NCI-H146 treated with DMSO at 0.1 percent for 48 hours (cell line): ENCODE measurements around the gene LENG1.
A peak's percentile ranks its signal among the peaks of the same experiment; 100 is the strongest.

Source experiments
- DNase-seq: peaks from one replicate; lab custom pipeline; 2025; ENCODE audit not compliant: unreplicated experiment; lab: John Stamatoyannopoulos, UW

LENG1 gene

DNA sequence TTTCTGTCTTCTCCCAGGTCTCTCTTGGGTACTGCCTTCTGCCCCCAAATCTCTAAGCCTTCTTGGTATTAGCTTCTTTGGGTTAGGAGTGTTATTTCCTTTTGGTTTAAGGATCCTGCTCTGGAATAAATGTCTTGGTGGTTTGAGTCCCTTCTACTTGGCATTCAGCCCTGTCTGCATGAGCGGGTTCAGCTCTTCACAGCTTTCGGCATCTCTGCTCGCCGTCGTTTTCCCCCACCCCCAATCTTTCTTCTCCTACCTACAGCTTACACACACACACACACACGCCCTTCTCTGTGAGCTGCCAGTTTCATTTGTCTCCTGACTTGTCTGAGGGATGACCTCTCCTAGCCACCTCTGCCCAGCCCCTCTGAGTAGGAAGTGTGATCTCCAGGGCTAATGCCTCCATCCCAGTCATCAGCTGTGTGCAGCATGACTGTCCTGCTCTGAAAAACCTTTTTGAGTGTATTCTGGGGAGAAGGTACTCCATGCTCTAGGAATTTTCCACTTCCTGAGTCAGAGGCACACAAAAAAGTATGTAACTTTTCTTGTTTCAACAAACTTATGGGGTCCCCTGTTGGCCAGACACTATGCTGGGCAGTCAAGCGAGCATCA lies 17.2 kb downstream of the LENG1 start:
- no peak for DNase-seq

DNA sequence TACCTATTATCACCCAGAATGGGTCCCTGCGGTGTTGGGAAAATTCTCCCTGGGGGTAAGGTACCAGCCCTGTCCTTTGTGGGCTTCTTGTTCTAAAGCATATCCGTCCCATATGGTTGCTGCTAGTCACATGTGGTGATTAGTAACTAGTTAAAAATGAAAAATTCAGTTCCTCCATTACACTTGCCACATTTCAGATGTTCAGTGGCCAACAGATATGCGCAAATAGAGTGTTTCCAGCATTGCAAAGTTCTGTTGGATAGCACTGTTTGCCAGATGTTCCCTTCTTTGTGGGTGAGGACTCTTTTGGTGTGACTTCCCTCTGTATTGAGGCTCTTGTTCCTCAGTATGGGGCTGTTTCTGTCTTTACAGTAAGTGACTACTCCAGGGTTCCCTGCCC lies 18.2 kb downstream of the LENG1 start:
- no peak for DNase-seq

DNA sequence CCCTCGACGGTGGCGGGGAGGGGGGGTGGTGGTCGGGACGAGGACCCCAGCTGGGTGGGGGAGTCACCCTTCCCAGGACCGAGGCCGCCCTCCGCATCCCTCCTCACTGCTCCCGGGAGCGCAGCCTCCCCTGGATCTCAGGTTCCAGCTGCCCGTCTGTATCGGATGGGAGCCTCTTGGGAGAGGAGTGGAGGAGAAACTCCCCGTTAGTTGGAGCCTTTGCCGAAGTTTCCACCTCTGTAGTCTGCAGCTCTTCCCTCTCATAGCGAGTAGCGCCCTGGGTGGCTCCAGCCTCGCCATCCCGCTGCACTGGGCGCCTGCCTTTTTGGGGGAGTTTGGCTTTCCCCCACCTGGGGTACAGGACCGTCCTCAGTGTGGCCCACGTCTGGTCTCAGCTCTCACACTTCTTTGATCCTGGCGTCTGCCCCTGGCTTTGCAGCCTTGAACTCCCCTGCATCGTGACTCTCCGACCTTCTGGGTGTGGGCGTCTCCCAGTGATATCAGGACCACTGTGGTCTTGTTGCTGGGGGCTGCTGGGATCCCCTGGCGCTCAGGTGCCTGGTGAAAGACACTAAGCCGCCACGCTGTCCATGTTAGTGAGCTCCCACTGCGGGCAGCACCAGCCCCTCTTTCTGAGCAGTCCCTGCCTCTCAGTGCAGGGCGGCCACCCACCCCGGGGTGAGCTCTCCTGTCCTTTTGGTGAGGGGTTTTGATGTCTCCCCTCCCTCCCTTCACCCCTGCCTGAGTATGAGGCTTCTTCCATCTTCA lies 20.8 kb downstream of the LENG1 start:
- no peak for DNase-seq

DNA sequence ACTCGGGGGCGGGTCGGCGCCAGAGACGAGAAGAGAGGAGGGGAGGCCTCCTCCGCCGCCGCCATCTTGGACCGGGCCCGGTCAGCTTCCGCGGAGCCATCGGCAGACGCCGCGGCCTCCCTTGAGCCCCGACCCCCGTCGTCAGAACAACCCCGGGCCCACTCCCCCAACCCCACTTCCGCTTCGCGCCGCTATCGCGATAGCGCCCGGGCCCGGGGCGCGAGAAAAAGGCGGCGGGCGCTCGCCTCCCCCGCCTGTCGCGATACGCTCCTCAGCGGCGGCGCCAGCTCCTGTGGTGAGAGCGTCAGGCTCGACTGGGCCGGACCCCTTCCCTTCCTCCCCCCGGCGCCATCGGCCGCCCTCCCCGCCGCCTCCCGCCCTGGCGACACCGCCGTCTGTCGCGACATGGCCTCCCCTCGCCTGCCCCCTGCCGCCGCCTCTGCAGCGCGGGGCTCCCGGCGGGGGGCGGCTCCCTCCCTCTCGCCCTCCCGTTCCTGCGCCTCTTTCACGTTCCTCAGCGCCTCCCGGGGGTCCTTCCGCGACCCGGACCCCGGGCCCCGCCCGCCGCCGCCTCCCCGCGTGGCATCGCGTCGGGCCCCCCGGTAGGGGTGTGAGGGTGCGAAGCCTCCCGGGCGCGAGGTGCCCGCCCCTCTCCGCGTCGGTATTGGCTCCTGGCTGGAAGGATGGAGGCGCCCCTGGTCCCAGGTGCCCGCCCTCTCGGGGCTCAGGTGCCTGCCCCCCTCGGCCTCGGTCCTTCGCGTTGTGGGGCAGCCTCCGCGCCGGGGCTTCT lies 21.6 kb downstream of the LENG1 start, which contains the start of gene CNOT3:
Gene CNOT3, plus strand, starts transcription at position 64 of the 790 bp plus-strand sequence. CDS start 5,217 bp downstream, outside the sequence.
- DNase-seq = no peak

DNA sequence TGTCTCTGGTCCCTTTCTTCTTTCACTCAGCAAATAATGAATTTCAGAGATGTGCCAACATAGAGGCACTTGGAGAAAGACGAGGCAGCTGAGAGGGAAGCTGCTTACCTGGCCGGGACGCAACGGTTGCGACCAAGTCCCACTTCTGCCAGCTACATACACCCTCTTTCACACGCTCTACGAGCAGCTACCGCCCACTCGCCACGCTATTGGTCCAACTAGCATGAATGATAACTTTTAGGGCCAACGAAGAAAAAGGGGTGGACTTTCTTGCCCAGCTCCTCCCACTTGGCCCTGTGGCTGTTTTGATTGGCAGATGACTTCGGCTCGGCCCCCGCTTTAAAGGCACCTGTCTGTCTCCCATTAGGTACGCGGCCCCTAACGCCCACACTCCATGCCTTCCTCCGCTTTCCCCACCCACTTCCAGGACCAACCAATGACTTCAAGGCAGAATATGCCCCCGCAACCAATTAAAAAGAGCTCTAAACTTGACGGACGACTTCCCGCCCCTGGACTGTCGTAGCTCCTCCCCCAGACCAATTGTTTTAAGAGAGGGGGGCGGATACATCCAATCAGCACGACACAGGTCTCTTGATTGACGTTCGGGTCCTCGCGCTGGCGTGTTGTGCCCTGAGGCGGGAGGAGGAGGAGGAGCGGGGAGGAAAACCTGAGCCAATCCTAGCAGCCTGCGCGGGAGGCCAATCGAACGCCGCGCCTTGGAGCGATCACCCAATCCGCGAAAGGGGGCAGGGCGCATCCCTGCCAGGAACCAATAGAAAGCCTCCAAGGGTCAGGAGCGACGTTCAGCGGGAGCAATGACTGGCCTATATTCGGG lies 22.4 kb downstream of the LENG1 start:
- DNase-seq = peak; percentile 100

DNA sequence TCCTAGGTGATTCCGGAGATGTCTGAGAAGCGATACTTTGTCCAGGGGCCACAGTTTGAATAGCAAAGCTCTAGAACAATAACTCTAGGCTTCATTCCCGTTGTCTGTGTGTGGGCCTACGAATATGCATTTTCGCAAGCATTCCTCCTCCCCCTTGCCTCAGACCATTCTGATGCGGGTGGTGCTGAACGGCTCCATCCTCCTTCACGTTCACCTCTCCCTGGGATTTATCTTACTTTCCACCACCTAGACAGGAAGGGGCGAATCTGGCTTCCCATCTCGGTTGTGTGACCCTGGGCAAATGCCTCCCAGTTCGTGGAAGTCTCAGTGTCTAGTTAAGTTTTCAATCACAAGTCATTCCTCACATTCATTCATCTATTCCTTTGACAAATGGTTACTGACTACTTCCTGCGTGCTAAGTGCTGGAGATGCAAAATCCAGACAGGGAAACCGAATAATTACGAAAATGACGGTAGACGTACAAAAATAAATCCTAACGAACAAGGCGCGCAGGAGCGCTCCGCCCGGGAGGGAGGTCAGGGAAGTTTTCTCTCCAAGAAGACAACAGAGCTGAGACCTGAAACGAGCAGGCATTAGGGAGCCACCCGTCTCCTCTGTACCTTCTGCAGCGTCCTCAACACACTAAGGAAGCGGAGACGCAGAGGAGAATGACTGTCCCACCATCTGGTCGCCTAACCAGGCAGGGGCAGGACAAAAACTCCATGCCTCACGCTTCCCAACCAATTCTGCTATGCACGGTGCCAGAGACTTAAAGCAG lies 23.2 kb downstream of the LENG1 start:
- peak; percentile 29 for DNase-seq

DNA sequence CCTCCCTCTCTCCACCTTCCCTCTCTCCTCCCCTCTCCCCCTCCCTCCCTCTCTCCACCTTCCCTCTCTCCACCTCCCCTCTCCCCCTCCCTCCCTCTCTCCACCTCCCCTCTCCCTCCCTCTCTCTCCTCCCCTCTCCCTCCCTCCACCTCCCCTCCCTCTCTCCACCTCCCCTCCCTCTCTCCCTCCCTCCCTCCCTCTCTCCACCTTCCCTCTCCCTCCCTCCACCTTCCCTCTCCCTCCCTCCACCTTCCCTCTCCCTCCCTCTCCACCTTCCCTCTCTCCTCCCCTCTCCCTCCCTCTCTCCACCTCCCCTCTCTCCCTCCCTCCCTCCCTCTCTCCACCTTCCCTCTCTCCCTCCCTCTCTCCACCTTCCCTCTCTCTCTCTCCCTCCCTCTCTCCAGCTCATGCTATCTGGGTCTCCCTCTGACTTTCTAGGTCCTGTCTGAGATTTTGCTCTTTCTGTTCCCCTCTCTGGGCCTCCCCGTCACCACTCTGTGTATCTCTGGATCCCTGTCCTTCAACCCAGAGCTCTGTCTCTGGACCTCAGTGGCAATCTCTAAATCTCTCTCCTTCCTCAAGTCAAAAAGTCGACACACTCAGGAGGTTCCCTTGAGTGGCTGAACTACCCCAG lies 25.4 kb downstream of the LENG1 start:
- DNase-seq = no peak

DNA sequence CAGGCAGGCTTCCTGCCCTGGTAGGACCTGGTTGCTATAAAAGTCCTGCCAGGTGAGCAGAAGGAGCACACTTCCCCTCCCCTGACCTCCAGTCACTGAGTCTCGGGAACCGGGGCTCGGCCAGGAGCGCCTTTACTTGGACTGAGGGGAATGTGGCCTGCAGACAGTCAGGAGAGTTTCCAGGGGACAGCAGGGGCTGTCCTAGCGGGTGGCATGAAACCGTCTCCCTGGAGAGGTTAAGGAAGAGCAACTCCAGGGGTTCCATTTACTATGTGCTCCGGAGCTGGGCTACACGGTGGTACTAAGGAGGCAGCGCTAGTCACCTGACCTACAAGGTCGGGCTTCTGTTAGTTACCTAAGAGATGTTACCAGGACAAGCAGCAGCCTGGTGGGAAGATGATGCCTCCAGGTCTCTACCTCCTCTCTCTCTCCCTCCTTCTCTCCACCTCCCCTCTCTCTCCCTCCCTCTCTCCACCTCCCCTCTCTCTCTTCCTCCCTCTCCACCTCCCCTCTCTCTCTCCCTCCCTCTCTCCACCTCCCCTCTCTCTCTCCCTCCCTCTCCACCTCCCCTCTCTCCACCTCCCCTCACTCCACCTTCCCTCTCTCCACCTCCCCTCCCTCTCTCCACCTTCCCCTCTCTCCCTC lies 26.1 kb downstream of the LENG1 start:
- DNase-seq = peak; percentile 47

DNA sequence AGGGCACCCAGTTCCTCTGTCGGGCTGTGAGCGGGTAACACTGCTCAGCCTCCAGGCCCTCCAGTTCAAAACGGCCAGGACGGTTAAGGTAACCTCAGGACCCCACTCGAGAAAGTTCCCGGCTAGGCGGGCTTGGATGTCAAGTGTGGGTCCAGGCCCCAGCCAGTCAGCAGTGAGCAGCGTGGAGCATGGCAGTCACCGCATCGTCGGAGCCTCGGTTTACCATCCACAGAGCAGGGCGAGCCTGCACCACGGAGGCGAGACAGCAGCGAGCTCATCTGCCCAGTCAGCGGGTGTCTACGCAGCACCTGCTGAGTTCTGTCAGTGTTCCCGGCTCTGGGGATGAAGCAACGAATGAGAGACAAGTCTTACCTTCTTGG lies 29.9 kb downstream of the LENG1 start:
- DNase-seq = no peak

DNA sequence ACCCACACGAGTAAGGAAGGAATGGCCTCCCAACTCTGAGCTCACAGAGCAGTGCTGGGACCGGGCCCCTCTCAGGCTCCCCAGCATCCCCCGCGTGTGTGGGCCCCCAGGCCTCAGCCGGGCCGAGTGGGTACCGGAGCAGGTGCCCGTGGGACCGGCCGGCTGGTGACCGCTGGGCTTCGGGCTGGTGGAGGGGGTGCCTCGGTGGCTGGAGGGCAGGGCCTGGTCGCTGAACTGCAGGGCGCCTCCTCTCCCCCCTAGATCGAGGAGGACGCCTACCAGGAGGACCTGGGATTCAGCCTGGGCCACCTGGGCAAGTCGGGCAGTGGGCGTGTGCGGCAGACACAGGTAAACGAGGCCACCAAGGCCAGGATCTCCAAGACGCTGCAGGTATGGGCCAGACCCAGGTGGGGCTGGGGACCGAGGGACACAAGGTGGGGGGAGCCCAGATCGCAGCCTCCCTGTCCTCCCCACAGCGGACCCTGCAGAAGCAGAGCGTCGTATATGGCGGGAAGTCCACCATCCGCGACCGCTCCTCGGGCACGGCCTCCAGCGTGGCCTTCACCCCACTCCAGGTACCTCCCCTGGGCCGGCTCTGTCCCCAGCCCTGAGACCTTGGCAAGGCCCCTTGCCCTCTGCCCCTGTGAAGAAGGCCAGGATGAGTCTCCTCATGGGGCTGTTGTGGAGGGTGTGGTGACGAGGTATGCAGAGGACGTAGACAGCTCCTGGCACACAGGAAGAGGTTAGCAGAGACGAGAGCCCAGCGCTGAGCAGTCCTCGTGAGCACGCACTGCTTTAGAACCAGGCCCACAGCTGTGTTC lies 30.5 kb downstream of the LENG1 start:
- no peak for DNase-seq

DNA sequence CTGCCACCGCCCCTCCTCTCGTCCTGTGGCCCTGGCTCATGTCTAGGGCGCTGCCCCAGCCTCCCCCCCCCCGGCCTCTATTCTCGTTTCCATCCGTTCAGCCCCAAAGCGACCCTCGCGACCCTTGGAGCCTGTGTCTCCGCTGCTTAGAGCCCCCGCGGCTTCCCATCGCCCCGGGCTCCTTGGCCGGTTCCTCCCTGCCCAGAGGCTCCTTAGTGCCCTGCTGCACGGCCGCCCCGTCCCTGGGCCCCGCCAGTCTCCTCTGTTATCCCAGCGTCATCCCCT lies 31.1 kb downstream of the LENG1 start:
- DNase-seq = no peak

DNA sequence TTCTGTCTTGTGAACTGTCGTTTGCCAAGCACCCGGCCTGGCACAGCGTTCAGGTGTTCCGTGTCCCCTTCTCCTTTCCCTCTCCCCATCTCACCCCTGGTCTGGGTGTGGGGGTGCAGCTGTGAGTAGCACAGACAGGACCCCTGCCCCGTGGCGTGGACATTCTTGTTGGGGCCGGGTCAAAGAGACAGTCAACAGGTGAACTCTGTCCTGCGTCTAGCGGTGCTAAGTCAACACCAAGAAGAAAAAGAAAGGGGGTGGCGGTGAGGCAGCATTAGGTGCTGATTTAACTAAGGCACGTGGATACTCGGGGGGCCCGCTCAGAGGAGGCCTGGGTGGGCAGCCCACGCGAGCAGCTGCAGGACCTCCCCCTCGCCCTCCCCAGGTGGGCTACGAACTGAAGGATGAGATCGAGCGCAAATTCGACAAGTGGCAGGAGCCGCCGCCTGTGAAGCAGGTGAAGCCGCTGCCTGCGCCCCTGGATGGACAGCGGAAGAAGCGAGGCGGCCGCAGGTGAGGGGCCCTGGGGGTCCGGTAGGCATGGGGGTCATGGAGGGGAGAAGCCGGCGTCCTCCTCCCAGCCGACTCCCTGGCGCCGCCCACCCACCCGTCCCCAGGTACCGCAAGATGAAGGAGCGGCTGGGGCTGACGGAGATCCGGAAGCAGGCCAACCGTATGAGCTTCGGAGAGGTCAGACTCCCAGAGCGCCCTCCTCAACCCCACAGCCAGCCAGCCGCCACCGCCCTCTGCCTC lies 31.7 kb downstream of the LENG1 start:
- no peak for DNase-seq

DNA sequence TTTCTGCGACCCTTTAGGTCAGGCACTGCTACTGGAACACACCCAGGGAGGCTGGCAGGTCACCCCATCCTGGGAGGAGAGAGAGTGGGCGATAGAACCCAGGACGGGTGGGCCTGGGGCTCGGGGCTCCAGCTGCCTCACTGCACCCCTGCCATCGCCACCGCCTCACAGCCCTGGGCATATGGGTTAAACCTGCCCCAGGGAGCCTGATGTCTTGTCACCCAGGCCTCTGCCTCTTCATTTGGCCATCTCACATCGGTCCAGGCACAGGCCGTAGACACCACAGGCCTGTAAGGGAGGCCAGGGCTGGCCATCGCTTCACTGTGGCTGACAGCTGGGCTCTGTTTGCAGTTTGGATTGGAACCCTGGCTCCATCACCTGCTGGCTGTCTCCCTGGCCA lies 33.8 kb downstream of the LENG1 start:
- no peak for DNase-seq

DNA sequence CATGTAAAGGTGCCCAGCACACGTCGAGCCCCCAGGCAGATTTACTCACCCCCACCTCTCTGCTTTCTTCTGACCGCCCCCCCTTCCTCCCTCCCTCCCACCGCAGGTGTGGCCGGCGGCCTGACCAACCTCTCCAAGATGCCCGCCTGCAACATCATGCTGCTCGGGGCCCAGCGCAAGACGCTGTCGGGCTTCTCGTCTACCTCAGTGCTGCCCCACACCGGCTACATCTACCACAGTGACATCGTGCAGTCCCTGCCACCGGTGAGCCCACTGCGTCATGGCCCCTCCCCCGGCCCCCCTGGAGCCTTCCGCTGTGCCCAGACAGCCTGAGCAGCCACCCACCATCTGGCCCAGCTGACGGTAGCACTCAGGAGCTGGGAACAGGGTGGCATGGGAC lies 35.1 kb downstream of the LENG1 start:
- no peak for DNase-seq

DNA sequence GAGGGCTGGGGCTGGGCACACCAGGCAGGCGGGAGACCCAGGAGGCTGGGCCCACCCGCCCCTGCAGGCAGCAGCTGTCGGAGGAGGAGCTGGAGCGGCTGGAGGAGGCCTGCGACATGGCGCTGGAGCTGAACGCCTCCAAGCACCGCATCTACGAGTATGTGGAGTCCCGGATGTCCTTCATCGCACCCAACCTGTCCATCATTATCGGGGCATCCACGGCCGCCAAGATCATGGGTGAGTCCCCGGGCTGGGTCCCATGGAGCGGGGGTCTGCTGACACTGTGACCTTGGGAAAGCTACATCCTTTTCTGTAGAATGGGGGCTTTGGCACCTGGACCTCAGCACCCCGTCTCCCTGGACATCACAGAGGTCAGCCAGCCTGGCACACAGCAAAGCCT lies 35.8 kb downstream of the LENG1 start:
- no peak for DNase-seq

DNA sequence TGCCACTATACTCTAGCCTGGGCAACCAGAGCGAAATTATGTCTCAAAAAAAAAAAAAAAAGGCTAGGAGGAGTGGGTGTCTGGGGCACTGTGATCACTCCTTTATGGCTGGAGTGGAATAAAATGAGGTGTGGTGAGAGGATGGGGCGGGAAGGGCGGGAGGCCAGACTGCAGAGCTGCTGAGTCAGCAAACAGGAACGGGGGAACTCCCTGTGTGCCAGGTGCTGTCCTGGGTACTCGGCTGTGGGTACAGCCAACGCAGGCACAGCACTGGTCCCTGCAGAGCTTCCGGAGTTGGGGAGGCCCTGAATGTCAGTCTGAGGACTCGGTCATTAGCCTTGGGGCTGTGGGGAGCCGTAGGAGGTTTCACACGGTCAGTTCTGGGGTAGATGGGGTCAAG lies 38.3 kb downstream of the LENG1 start:
- DNase-seq = no peak

DNA sequence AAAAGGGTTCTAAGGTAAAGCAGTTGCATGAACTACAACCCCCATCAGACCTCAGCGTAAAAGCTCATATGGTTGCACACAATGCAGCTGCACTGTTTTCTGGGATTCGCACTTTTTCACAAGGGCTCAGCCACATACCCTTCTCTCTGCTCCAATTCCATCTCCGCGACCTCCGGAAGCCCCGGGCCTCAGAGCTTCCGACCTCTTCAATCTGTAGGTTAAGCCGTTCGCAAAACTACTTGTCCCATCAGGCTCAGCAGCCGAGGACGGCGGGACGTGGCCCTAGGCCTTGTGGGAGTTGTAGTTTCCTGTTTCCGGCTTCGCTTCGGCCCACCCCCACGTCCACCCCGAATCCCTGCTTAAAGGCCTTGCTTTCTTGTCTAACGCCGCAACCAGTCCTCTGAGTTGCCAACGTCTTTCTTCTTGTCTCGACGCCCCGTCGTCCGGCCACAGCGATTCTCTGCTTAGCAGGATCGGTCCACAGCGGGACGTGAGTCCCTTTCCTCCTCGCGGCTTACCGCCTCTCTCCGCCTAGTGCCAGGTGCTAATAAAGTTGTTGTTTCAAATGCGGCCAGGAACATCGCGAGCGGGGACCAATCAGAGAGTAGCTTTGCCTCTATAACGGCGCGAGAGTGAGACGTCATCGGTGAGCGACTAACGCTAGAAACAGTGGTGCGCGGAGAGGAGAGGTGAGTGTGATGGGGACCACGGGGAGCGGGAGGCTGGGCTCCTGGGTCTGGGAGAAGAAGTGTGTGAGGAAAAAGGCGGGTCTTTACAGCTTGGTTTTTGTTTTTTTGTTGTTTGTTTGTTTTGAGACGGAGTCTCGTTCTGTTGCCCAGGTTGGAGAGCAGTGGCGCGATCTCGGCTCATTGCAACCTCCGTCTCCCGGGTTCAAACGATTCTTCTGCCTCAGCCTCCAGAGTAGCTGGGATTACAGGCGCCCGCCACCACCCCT lies 44.1 kb downstream of the LENG1 start, which contains the start of the genes PRPF31 and TFPT:
Gene PRPF31, plus strand, starts transcription at position 646 of the 955 bp plus-strand sequence. CDS start 2,525 bp downstream, outside the sequence.
Gene TFPT, minus strand, starts transcription at position 549 of the 955 bp plus-strand sequence. Its CDS starts 388 bp downstream, at position 161.
- peak; percentile 96 for DNase-seq
